SKM-1 (cell line): ENCODE measurements around the gene FOXC1.

Experiments used
- DNase-seq: peaks from one replicate; lab custom pipeline; 2025; ENCODE audit not compliant: unreplicated experiment; lab: John Stamatoyannopoulos, UW

FOXC1 gene

GRCh38 chr6:1598886-1599285 lies 10.8 kb upstream of the FOXC1 start:
- no peak for DNase-seq

GRCh38 chr6:1599469-1599868 lies 10.2 kb upstream of the FOXC1 start:
- DNase-seq = no peak

- no peak for DNase-seq
Measured at GRCh38 chr6:1600063-1600763, 9.5 kb upstream of the FOXC1 start.

- no peak for DNase-seq
Measured at GRCh38 chr6:1600764-1601157, 9.0 kb upstream of the FOXC1 start.

GRCh38 chr6:1601158-1602048 lies 8.3 kb upstream of the FOXC1 start:
- no peak for DNase-seq

- DNase-seq = no peak
Measured at GRCh38 chr6:1602049-1602713, 7.5 kb upstream of the FOXC1 start.

- no peak for DNase-seq
Measured at GRCh38 chr6:1603708-1604107, 6.0 kb upstream of the FOXC1 start.

- DNase-seq = peak; percentile 43
Measured at GRCh38 chr6:1604158-1605003, 5.3 kb upstream of the FOXC1 start.

- DNase-seq = no peak
Measured at GRCh38 chr6:1605004-1605892, 4.5 kb upstream of the FOXC1 start.

GRCh38 chr6:1605893-1606779 lies 3.6 kb upstream of the FOXC1 start:
- no peak for DNase-seq

GRCh38 chr6:1606780-1607515 lies 2.8 kb upstream of the FOXC1 start:
- DNase-seq = no peak

GRCh38 chr6:1607516-1608221 lies 2.0 kb upstream of the FOXC1 start:
- no peak for DNase-seq

GRCh38 chr6:1608222-1609040 lies 1.3 kb upstream of the FOXC1 start:
- no peak for DNase-seq

- no peak for DNase-seq
Measured at GRCh38 chr6:1609041-1609647, 571 bp upstream of the FOXC1 start.

GRCh38 chr6:1610497-1611321 lies 994 bp downstream of the FOXC1 start:
- DNase-seq = no peak

- no peak for DNase-seq
Measured at GRCh38 chr6:1611322-1611571, 1.5 kb downstream of the FOXC1 start.
